D721Med (cell line): ENCODE results near the gene PCDH9.

Experiments used
- DNase-seq: peaks from one replicate; pipeline ENCODE4 v3.0.0; 2011; ENCODE audit warnings: low spot score; ENCODE audit not compliant: insufficient read length
- FAIRE-seq: peaks from 2 replicates; lab custom pipeline; 2011; peaks lifted over from hg19 to GRCh38; lab: Jason Lieb, UNC
- CTCF ChIP-seq: IDR thresholded peaks from 2 replicates; pipeline ENCODE4 v1.5.1; 2012; ENCODE audit warnings: mild to moderate bottlenecking, control low read depth; ENCODE audit not compliant: insufficient read depth; ENCODE audit errors: missing control alignments

The PCDH9 gene

GRCh38 chr13:67090856-67091255 is 139.3 kb downstream of the PCDH9 start:
- no peak for TF ChIP-seq CTCF
- no peak for FAIRE-seq
- no peak for DNase-seq

- FAIRE-seq: no peak
- no peak for DNase-seq
- no peak for TF ChIP-seq CTCF
Observed at GRCh38 chr13:67087527-67087926, 142.6 kb downstream of the PCDH9 start.

- no peak for DNase-seq
- no peak for TF ChIP-seq CTCF
Observed at GRCh38 chr13:67086260-67086659, 143.9 kb downstream of the PCDH9 start.

GRCh38 chr13:67084066-67084465 is 146.1 kb downstream of the PCDH9 start:
- no peak for FAIRE-seq
- no peak for DNase-seq
- TF ChIP-seq CTCF: no peak

More at GRCh38 chr13:67086260-67086659, 143.9 kb downstream of the PCDH9 start:
- FAIRE-seq: no peak

- peak; percentile 32 for FAIRE-seq
- TF ChIP-seq CTCF: no peak
- DNase-seq: no peak
Observed at GRCh38 chr13:67083519-67083918, 146.6 kb downstream of the PCDH9 start.

GRCh38 chr13:67080351-67080750 is 149.8 kb downstream of the PCDH9 start:
- no peak for TF ChIP-seq CTCF
- FAIRE-seq: no peak
- DNase-seq: no peak

- FAIRE-seq: no peak
- TF ChIP-seq CTCF: no peak
- DNase-seq: no peak
Observed at GRCh38 chr13:67078062-67078461, 152.1 kb downstream of the PCDH9 start.
